GM18907 (cell line): ENCODE data around the gene TET1.
A peak's percentile ranks its signal among the peaks of the same experiment; 100 is the strongest.
"Not testable (repeated sequence)": the region's sequence is repeated elsewhere in the genome, so short reads cannot be mapped to it uniquely, and the experiment has no call there.

Source experiments
- ATAC-seq: cut with Tn5 transposase; IDR thresholded peaks from one replicate; pipeline ENCODE4 v1.9.1; 2021; ENCODE audit warnings: mild to moderate bottlenecking, moderate library complexity; ENCODE audit not compliant: unreplicated experiment

TET1 gene

DNA sequence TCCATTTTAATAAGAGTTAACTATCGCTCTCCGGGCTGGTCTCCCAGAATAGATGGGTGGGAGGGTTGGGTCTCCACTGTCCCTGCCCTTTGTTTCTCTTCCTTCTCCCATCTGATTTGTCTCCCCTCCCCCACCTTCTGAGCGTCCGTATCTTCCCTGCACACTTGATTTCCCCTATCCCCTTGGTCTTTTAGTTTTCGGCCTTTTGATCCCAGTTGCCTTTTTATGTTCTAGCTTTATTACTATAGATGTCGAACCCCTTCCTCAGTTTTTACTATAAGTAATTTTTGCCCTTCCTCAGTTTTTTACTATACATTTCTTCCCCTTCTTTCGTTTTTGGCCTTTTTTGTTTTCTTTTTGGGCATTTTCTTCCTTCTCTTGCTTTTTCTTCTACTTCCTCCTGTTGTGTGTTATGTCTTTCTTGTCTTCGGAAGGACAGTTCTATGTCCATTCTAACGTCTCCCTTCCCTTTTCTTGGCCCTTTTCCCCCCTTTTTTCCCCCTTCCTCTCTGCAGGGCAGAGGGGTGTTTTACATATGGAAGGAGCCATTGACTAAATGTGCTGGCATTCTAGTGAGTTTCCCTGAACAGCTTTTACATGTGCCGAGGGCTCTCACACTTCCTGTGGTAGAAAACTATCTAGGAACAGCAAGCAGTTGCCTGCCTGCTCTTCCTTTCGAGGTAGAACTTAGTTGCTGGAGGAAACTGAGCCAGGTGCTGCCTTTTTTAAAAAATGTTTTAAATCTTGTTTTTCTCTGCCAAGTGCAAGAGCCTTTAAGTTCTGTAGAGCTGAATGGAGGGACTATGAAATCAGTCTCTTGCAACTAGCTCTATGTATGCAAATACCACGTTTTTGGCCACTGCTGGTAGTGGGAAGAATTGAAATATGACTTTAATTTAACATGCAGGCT is 2.8 kb downstream of the TET1 start:
- ATAC-seq: no peak

DNA sequence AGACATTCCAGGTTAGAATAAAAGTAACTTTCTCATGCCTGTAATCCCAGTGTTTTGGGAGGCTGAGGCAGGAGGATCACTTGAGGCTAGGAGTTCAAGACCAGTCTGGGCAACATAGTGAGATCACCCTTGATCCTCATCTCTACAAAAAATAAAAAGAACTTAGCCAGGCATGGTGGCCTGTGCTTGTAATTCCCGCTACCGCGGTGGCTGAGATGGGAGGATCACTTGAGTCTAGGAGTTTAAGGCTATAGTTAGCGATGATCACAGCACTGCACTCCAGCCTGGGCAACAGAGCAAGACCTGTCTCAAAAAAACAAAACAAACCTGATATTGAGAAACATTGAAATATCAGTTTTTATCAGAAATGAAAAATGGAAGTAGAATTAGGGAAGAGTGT is 4.6 kb downstream of the TET1 start:
- ATAC-seq: no peak

DNA sequence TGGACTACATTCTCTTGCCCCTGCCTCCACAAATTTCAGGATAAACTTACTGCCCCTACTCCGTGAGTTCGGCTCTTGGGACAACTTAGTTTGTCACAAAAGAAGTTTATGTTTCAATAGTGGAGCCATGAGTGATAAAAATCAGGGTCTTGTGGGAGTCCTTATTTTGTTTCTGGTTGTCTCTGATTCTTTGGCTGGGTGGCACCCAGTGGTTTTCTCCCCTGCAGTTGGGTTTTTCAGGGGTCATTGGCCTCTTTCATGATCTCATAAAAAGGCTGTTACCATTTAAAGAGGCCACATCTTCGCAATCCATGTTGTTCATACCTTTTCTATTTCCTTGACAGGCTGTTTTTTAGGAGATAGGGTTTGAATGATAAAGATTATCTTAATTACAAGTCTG is 5.5 kb downstream of the TET1 start:
- no peak for ATAC-seq

DNA sequence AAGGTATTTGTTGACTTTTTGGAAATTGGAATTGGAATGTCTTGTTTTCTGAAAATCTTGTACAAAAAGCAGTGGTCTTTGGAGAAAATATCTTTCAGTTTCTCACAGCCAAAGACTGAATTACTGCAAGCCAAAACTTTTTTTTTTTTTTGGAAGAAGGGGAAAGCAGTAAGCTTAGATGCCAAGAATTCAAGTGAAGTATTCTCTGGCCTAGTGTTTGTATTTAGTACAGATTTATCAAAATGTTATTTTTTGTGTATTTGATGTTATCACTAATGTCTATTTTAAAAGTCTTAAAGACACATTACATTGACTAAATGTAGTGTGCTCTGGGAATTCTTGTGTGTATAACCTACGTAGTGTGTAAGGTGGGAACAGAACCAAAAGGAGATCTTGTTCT is 6.2 kb downstream of the TET1 start:
- no peak for ATAC-seq

DNA sequence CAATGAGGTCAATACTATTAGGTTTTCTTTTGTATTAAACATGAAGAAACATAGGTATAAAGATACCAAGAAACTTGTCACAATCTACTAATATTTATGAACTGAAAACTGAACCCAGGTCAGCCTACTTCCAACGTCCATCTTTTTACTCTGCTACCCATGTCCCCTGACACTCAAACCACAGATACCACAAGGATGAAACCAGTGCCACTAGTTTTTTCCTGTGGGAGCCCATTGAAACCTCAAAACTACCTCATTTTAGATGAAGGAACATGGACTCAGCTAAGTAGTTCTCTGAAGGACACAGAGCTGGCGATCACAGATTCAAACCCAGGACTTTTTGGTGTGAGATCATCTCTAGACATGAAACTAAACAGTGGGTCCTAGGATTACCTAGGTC is 6.8 kb downstream of the TET1 start:
- no peak for ATAC-seq

DNA sequence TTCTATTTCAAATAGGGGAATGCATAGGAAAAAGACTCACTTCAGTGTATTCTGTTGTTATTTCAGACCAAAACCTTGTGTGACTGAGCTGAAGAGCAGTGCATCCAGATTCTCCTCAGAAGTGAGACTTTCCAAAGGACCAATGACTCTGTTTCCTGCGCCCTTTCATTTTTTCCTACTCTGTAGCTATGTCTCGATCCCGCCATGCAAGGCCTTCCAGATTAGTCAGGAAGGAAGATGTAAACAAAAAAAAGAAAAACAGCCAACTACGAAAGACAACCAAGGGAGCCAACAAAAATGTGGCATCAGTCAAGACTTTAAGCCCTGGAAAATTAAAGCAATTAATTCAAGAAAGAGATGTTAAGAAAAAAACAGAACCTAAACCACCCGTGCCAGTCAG is 12.0 kb downstream of the TET1 start:
- no peak for ATAC-seq

DNA sequence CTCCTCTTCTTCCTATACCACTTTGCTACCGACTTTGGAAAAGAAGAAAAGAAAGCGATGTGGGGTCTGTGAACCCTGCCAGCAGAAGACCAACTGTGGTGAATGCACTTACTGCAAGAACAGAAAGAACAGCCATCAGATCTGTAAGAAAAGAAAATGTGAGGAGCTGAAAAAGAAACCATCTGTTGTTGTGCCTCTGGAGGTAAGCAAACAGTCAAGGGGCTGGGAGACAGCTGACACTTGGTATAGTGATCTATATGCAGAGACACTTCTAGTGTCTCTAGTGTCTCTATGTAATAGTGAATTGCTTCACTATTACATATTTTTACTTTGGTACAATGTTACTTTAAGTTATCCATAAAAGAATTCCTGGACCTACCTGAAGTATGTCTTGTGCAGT is 13.9 kb downstream of the TET1 start:
- no peak for ATAC-seq

DNA sequence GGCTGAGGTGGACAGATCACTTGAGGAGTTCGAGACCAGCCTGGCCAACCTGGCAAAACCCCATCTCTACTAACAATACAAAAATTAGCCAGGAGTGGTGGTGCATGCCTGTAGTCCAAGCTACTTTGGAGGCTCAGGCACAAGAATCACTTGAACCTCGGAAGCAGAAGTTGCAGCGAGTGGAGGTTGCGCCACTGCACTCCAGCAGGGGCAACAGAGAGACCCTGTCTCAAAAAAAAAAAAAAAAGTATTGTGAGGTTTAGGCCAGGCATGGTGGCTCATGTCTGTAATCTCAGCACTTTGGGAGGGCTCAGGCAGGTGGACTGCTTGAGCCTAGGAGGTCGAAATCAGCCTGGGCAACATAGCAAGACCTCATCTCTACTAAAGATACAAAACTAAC is 16.0 kb downstream of the TET1 start:
- ATAC-seq: no peak

DNA sequence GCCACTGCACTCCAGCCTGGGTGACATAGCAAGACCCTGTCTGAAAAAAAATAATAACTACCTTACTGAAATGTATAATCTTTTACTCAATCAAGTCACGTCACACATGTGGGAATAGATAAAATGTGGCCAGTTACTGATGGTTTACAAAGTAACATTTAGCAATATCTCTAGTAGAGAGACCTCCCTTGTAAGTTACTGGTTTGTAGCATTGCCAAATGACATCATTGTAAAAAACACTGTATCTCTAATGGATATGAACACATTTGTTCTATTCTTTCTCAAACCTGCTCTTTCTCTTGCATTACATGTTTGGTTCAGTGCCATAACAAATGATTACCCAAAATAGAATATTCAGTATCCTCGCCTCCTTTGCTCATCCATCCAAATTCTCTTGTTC is 18.8 kb downstream of the TET1 start:
- no peak for ATAC-seq

DNA sequence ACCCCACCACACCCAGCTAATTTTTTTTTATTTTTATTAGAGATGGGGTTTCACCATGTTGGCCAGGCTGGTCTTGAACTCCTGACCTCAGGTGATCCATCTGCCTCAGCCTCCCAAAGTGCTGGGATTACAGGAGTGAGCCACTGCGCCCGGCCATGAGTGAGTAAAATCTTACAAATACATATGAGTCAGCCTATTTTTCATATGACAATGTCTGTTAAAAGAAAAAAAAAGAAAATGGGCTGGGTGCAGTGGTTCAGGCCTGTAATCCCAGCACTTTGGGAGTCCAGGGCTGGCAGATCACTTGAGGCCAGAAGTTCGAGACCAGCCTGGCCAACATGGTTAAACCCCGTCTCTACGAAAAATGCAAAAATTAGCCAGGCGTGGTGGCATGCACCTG is 24.1 kb downstream of the TET1 start:
- not testable (repeated sequence) for ATAC-seq

DNA sequence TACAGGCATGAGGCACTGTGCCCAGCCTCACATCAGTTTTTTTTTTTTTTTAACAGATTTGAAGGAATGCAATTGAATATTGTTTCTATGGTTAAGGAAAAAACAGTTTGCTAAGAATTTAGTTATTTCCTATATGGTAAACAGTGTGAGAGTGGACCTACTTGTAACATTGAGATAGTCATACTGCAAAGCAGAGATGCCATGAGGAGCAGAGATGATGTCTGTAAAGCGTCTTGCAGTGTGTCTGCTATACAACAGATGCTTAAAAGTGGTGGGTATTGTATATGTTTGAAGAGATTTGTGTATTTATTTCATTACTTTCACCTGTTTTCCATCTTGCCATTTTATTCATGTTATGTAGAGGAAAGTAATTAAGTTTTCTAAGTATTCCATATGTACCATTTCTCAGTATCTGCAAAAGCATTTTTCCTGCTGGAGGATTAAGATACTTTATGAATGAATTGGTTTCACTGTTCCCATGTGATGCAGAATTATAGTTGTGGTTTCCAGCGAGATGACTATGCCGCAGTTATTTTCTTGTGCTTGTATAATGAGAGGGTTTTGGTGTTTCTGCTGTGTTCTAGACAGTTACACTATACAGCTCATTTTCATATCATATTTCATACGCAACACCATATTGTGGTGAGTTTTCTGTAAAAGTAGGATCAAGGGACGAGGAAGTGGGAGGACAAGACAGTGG is 26.6 kb downstream of the TET1 start:
- ATAC-seq: no peak

DNA sequence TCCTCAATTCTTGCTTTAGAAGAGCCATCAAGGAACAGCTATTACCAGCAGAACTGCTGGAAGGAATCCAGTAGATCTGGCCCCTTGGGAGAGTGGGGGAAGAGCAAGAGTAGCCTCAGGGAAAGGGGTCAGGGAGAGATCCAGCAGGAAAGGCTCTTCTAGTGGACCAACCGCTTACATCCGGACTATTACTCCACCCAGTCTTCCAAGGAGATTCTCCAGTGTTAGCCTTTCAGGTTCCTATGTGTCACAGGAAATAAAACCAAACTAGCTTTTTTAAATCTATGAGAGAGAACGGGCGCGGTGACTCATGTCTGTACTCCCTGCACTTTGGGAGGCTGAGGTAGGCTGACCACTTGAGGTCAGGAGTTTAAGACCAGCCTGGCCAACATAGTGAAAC is 34.3 kb downstream of the TET1 start:
- ATAC-seq: no peak

DNA sequence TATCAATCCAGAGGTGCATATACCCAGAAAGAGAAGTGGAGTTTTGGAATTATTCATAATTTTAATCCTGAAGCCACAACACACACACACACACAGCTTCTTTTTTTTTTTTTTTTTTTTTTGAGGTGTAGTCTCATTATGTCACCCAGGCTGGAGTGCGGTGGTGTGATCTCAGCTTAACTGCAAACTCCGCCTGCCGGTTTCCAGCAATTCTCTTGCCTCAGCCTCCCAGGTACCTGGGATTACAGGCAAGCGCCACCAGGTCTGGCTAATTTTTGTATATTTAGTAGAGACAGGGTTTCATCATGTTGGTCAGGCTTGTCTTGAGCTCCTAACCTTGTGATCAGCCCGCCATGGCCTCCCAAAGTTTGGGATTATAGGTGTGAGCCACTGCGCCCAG is 35.4 kb downstream of the TET1 start:
- no peak for ATAC-seq

DNA sequence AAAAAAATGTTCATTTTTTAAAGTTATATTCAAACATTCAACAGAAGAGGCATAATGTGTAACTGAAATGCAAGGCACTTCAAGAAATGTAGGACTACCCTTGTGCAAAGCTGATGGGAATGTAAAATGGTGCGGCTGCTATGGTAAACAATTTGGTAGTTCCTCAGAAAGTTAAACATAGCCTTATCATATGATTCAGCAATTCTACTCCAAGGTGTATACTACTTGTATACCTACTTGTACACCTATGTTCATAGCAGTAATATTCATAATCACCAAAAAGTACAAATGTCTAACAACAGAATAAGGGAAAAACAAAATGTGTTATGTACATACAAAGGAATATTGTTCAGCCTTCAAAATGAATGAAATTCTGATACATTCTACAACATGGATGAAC is 37.3 kb downstream of the TET1 start:
- ATAC-seq: no peak

DNA sequence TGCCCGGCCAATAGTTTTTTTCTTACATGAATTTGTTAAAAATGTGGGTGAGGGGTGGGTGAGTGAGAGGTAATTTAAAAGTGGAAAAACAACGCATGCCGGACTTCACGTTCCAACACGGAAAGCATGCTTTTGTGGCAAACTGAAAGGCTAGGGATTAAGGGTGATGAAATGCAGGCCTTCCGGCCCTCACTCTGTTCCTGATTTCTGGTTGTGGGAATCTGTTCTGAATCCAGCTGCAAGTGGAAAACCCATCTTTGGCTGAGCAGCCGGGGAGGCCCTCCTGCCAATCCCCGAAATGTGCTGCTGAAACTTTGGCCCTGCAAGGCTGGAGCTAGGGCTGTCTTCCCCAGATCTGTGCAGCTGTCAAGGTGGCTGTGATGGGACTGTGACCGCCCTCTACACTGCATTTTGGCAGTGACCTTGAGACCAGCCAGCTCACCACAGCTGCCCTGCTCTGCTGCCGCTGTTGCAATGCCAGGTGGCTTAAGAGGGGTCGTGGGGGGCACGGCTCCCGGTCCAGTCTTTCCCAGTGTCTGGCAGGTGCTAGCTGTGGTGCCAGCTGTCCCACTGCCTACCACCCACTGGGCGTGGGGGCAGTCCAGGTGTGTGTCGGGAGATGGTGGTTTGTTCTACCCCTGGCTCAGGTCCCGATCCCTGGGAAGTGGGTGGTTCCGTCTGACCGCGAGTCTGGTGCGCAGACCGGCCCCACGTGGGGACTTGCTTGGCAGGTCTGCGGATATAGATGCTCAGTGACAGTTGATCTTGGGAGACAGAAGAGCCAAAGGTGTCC is 39.0 kb downstream of the TET1 start:
- no peak for ATAC-seq

DNA sequence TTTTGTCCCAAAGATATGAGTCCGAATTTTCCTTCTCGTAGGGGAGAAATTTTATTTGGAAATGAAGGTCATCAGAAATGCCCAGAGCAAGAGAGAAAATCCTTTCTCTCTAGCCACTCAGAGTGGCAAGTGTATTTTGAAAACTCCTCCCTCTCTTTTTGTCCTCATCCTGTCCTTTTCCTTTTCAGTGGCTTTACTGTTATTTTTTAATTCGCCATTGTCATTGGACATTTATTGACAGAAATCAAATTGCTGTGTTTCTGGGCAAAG is 39.6 kb downstream of the TET1 start:
- no peak for ATAC-seq

DNA sequence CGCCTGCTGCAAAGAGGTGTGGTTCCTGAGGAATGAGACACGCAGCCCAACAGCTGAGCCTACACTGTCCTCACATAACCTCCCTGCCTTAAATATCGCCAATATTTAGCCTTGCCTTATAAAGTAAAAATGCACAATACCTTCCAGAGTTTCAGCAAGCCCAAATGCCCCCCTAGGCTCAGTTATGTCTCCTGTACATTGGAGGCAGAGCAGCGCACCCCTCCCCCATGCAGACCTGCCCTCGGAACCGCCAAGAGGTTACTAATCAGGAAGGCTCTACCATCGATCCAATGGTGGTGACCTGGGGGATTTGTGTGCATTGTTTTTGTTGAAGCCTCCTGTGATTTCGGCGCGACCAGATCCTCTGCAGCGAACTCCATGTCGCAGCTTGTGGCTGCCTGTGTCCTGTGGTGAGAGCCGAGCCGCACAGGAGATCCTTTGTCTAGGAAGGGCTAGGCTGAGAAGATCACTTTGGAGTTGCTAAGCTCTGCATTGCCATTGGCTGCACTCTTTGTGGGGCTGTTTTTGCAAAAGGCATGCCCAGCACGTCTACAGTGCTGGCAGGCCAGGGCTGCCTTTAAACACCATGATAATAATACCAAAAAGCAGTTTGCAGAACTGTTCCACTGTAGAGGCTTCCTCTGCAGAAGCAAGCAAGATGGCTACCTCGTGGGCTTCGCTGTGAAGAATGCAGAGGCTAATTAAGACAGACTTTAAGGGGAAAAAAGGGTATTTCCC is 40.1 kb downstream of the TET1 start:
- ATAC-seq: peak; percentile 89

DNA sequence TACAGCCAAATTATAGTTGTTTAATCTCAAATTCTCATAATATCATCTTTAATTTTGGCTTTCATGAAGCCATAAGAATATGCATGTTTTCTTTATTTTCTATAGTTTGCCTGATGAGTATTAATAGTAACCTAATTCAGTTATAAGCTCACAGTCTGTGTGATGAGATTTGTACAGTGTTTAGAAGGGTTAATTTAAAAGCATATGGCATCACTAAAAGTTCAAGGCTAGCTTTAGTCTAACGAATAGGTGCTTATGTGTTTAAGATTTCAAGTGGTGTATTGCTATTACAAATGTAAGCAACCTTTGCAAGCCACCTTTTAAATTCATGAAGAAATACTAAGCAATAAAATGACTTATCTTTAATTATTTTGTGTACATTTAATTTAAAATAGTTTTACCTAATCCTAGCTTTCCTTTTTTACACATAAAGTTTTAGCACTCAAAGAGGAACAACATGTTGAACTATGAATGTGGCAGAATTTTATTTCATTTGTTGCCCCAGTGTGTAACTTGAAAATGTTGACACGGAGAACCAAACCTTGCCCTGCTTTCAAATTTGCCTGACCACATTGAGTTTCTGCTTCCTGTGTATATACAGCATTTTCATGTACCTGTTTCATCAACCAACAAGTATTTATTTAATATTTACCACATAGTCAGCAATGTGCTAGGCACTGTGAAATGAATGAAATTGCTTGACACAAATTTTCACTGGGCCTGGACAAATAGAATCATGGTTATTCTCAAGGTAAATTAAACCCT is 41.5 kb downstream of the TET1 start:
- no peak for ATAC-seq

DNA sequence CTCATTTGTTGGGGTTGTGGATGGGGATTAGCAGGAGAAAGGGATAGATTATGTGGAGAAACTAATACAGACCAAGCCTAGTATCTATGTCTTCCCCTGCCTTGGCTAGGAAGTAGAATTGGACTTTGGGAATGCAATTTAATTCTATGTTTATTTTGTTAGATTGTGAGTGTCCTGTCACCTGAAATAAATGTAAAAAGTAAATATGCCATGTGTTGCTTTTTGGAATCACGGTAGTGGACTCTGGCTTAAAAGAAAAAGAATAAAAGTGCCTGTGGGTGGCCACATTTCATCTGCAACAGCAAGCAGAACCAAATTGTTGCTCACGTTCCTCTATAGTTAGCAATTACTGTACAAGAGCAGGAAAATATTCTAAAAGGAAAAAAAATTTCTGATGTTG is 42.3 kb downstream of the TET1 start:
- ATAC-seq: no peak

DNA sequence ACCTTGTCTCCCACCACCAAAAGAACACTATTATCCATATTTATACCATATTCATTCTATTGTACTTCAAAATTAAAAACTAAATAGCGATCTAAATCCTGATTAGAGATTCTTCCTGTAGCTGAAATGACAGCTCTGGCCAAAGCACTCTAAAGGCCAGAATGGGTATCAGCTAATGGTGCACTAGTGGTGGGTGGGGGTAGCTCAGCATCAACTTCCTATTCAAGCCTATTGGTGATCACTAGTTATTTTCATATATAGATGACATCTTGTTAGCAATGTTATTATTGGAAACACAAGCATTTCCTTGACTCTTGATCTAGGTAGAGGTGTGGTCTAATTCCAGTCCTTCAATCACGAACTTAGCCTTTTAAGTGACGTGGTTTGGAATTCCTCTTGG is 43.6 kb downstream of the TET1 start:
- ATAC-seq: no peak

DNA sequence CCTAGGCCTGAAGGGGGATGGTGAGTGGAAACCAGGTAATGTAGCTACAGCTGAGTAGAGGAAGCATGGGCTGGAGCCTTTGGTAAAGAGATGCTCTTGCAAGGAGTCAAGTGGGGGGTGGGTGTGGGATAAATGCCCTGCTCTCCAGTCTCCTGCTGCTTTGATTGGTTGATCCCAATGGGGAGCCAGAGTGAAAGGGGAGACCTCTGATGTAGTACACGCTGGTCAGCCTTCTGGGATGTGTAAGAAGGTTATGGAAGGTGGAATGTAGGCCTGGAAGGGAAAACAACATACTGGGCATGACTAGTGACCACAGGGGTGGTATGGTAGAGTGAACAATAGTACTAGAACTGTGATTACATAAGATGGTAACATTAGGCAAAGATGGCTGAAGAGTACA is 44.3 kb downstream of the TET1 start:
- no peak for ATAC-seq
